Activated B cell treated with CpG ODN at 0.5 μM for 24 hours (primary cell): ENCODE measurements around the gene GALNT2. TPM values are rescaled to one million over a fixed set of nuclear protein-coding genes. Genes with fewer than 3 reads are reported as not detected.

Source experiments
- ATAC-seq: fragments of 200-7000 bp; cut with Tn5 transposase; one replicate; pipeline ENCODE4 v1.10.0; 2021; ENCODE audit warnings: low read depth, mild to moderate bottlenecking, moderate library complexity
- CTCF ChIA-PET: fragments of 350-600 bp; sonication (Branson Sonifier 250); formaldehyde crosslinking; loops from one replicate; lab custom pipeline; 2021; ENCODE audit warnings: antibody characterized with exemption; lab: Charles Lee
- POLR2A ChIA-PET: fragments of 350-600 bp; sonication (Branson Sonifier 250); formaldehyde crosslinking; loops from one replicate; lab custom pipeline; 2021; ENCODE audit warnings: antibody characterized with exemption; lab: Charles Lee
- DNase-seq: peaks from one replicate; pipeline ENCODE4 v3.0.0; 2022
- H3K27ac Mint-ChIP-seq: one replicate; pipeline ENCODE4 v1.8.0; 2020; ENCODE audit warnings: mixed read lengths
- H3K27me3 Mint-ChIP-seq: one replicate; pipeline ENCODE4 v1.8.0; 2021; ENCODE audit warnings: mixed read lengths
- H3K36me3 Mint-ChIP-seq: one replicate; pipeline ENCODE4 v1.8.0; 2021; ENCODE audit warnings: low read depth, mixed read lengths
- H3K4me1 Mint-ChIP-seq: one replicate; pipeline ENCODE4 v1.8.0; 2021; ENCODE audit warnings: mixed read lengths
- H3K4me3 Mint-ChIP-seq: one replicate; pipeline ENCODE4 v1.8.0; 2020; ENCODE audit warnings: mild to moderate bottlenecking, mixed read lengths
- H3K9me3 Mint-ChIP-seq: one replicate; pipeline ENCODE4 v1.8.0; 2020; ENCODE audit warnings: mixed read lengths
- intact Hi-C: fragments of 100-400 bp; cut with micrococcal nuclease; formaldehyde crosslinking; loops from one replicate; pipeline ENCODE4 v1.15.1; 2024
- total RNA-seq: library from RNA; stranded (reverse); gene quantifications from 2 replicates; pipeline ENCODE4 v1.2.3, GENCODE V29; 2022
- TF ChIP-seq, protein P1 (sequence below): fragments of 200-600 bp; IDR thresholded peaks from one replicate; pipeline ENCODE4 v1.8.0; 2022; ENCODE audit warnings: antibody characterized with exemption, mild to moderate bottlenecking

Gene GALNT2
- total RNA-seq, 1 donor from 2014 or later = 108 TPM

DNA sequence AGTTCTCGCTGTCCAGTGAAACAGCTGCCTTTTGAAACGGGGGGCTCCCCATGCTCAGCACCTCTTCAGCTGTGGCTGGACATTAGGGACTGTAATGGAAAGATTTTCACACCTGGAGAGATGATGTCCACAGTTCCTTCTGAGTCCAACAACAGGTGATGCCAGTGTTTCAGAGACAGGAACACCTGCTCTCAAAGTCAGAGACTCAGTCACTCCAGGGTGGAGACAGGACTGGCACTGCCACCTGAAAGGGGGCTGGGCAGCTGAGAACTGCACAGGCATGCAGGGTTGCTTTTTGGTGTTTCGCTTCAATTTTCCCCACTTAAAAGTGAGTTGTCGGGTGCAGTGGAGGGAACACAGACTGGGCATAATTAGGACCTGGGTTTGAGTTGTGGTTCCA, 124.8 kb downstream of the GALNT2 start:
- ChIA-PET CTCF (no interaction called here), POLR2A (interaction anchor here (0.8 kb wide), 1 partner anchor 19 kb away, joined by 3 read pairs; no protein-coding TSS in a partner anchor)
- Mint-ChIP-seq H3K4me1 (peaks cover 35% of the 10 kb centered on the region), H3K4me3 (no peak overlapping the region), H3K9me3 (no peaks in the 10 kb centered on the region), H3K36me3 (peaks cover 49% of the 10 kb centered on the region), H3K27ac (no peak overlapping the region), H3K27me3 (no peaks in the 10 kb centered on the region)
- intact Hi-C loops = loop anchor here (2.0 kb wide), 1 partner anchor 21 kb away; no protein-coding TSS in a partner anchor
- TF ChIP-seq, protein P1, sequence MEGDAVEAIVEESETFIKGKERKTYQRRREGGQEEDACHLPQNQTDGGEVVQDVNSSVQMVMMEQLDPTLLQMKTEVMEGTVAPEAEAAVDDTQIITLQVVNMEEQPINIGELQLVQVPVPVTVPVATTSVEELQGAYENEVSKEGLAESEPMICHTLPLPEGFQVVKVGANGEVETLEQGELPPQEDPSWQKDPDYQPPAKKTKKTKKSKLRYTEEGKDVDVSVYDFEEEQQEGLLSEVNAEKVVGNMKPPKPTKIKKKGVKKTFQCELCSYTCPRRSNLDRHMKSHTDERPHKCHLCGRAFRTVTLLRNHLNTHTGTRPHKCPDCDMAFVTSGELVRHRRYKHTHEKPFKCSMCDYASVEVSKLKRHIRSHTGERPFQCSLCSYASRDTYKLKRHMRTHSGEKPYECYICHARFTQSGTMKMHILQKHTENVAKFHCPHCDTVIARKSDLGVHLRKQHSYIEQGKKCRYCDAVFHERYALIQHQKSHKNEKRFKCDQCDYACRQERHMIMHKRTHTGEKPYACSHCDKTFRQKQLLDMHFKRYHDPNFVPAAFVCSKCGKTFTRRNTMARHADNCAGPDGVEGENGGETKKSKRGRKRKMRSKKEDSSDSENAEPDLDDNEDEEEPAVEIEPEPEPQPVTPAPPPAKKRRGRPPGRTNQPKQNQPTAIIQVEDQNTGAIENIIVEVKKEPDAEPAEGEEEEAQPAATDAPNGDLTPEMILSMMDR = no peak
- no peak for DNase-seq
- ATAC-seq = no peak

DNA sequence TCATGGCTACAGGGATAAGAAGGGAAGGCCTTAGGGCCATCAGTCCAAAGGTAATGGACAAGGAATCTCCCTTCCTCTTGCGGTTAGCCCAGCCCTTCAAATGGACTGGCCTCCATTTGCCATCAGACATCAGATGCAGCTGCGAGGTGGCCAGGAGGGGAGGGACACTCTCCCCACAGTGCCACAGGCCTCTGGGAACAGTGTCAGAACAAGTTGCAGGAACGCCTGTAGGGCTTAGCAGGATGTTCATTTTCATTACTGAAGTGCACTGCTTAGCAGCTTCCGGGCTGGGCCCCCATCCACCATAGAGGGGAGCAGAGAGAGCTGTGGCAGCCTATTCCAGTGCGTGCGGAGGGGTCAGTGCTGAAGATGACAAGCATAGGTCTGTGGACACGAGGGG, 127.5 kb downstream of the GALNT2 start:
- H3K9me3 Mint-ChIP-seq = no peaks in the 10 kb centered on the region
- no peak overlapping the region for H3K4me3 Mint-ChIP-seq
- intact Hi-C loops = no loop called here
- no peak overlapping the region for H3K27ac Mint-ChIP-seq
- CTCF ChIA-PET = no interaction called here
- no peak for ATAC-seq
- peaks cover 23% of the 10 kb centered on the region for H3K4me1 Mint-ChIP-seq
- POLR2A ChIA-PET = no interaction called here
- no peak for DNase-seq
- H3K27me3 Mint-ChIP-seq = no peaks in the 10 kb centered on the region
- peaks cover 49% of the 10 kb centered on the region for H3K36me3 Mint-ChIP-seq
- TF ChIP-seq, protein P1 = no peak

DNA sequence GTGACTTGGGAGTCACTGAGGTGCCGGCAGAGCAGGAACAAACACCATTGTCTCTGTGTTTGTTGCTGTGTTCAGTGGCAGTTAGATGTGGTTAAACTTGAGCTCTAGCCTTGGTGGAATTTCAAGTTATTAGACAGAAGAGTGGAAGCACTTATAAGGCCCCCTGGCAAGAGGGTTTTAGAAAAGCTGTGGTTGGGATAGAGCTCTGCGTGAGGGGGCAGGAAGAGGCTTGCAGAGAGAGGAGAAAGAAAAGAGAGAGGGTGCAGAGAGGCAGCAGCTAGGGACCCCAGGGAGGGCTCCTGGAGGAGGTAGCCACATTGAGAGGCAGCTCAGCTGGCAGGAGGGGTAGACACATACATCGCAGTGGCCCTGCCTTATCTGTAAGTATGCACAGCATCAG, 128.2 kb downstream of the GALNT2 start:
- Mint-ChIP-seq H3K4me1 (peaks cover 20% of the 10 kb centered on the region), H3K4me3 (no peak overlapping the region), H3K27me3 (no peaks in the 10 kb centered on the region), H3K27ac (no peak overlapping the region), H3K9me3 (no peaks in the 10 kb centered on the region), H3K36me3 (peaks cover 48% of the 10 kb centered on the region)
- intact Hi-C loops = no loop called here
- DNase-seq (no peak), ATAC-seq (no peak)
- TF ChIP-seq, protein P1 = no peak
- POLR2A ChIA-PET = no interaction called here
- CTCF ChIA-PET = no interaction called here

DNA sequence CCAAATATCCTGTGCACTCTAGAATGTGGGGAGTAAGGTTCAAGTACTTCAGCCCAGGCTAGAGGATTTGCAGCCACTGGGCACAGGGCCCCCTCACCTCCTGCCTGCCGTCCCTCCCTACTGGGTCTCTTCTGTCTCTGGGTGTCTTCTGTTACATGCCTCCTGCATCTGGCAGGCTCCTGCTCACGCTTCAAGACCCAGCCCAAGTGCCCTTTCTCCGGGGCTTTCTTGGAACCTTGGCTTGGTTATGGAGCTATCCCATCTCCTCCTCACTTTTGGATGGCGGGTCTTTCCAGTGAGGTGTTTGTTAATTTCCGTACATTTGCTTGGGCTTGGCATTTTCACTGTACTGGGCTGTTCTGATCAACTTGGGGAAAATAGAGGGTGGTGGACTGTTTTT, 129.0 kb downstream of the GALNT2 start:
- CTCF ChIA-PET = no interaction called here
- H3K36me3 Mint-ChIP-seq = peaks cover 51% of the 10 kb centered on the region
- no peaks in the 10 kb centered on the region for H3K27me3 Mint-ChIP-seq

DNA sequence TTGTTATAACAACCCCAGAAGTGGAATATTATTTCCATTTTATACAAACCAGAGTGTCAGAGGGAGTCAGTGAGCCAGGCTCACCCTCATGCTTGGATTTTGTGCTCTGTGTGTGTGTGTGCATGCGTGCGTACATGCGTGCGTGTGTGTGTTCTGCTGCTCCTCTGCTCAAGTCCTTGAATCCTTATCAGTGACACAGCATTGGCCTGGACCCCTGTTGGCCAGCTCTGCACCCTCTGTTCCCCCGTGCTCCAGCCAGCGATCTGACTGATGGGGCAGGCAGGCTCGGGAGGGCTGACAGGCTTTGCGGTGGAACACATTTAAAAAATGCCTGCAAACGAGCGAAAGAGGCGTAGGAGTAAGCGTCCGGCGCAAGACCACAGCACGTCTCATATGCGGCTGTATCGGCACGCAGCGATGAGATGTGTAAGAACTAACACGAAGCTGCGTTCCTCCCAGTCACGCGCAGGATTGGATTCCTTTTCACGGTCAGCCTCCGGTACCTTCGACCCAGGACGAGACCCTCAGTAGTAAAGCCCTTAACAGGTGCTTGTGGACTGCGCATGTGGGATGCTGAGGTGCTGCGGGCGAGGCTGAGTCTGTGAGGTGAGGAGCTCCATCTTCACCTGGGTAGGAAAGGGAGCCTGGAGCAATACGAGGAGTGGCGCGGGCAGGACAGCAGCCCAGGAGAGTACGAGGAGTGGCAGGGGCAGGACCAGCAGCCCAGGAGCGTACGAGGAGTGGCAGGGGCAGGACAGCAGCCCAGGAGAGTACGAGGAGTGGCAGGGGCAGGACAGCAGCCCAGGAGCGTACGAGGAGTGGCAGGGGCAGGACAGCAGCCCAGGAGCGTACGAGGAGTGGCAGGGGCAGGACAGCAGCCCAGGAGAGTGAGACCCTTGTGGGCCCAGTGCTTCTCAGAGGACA, 130.9 kb downstream of the GALNT2 start:
- peaks cover 2% of the 10 kb centered on the region for H3K4me1 Mint-ChIP-seq
- POLR2A ChIA-PET = no interaction called here
- peaks cover 65% of the 10 kb centered on the region for H3K36me3 Mint-ChIP-seq
- no peaks in the 10 kb centered on the region for H3K27me3 Mint-ChIP-seq
- CTCF ChIA-PET = no interaction called here
- H3K4me3 Mint-ChIP-seq = no peak overlapping the region
- no peaks in the 10 kb centered on the region for H3K9me3 Mint-ChIP-seq
- H3K27ac Mint-ChIP-seq = no peak overlapping the region
- TF ChIP-seq, protein P1 = no peak
- intact Hi-C loops = no loop called here
- no peak for ATAC-seq
- no peak for DNase-seq

More for the DNA sequence above, 129.0 kb downstream of the GALNT2 start:
- Mint-ChIP-seq H3K4me1 (peaks cover 16% of the 10 kb centered on the region), H3K4me3 (no peak overlapping the region), H3K27ac (no peak overlapping the region), H3K9me3 (no peaks in the 10 kb centered on the region)
- DNase-seq (no peak), ATAC-seq (no peak)
- TF ChIP-seq, protein P1 = no peak
- POLR2A ChIA-PET = no interaction called here
- intact Hi-C loops = no loop called here
